H1 (cell line): ENCODE results near the gene HINT1. TPM values are rescaled to one million over a fixed set of nuclear protein-coding genes. Genes with fewer than 3 reads are reported as not detected.

Experiments used
- CTCF ChIA-PET: fragments of 300-600 bp; sonication (Branson Sonifier 250); formaldehyde crosslinking; loops from one replicate; lab custom pipeline; 2021; ENCODE audit not compliant: partially characterized antibody; lab: Charles Lee
- POLR2A ChIA-PET: fragments of 300-600 bp; sonication (Branson Sonifier 250); formaldehyde crosslinking; loops from one replicate; lab custom pipeline; 2021; ENCODE audit warnings: inconsistent platforms; ENCODE audit not compliant: partially characterized antibody; lab: Charles Lee
- DNase-seq, 2 experiments: peaks; one replicate each; pipeline versions ENCODE4 v3.0.0 to v3.0.0-alpha.2; 2010 to 2022; ENCODE audit warnings: low spot score in 2 of 2, low read depth in 1 of 2, mixed read lengths in 1 of 2
- FAIRE-seq: peaks from 2 replicates; lab custom pipeline; 2011; peaks lifted over from hg19 to GRCh38; lab: Jason Lieb, UNC
- H2AFZ ChIP-seq: 2 replicates; pipeline ENCODE4 v1.8.1; 2012; ENCODE audit warnings: low read length, inconsistent platforms
- H2AK5ac ChIP-seq: 2 replicates; pipeline ENCODE4 v1.6.1; 2013; ENCODE audit warnings: low read depth, low read length
- H2BK120ac ChIP-seq: replicated peaks from 2 replicates; pipeline ENCODE3; 2013; ENCODE audit warnings: low read depth, low read length, inconsistent platforms
- H2BK12ac ChIP-seq: 2 replicates; pipeline ENCODE4 v1.6.1; 2013; ENCODE audit warnings: low read depth, low read length
- H2BK15ac ChIP-seq: 2 replicates; pipeline ENCODE4 v1.6.1; 2013; ENCODE audit warnings: low read length
- H2BK20ac ChIP-seq: 2 replicates; pipeline ENCODE4 v1.6.1; 2013; ENCODE audit warnings: low read length
- H2BK5ac ChIP-seq: 2 replicates; pipeline ENCODE4 v1.6.1; 2013; ENCODE audit warnings: low read depth, low read length
- H3K14ac ChIP-seq: 2 replicates; pipeline ENCODE4 v1.6.1; 2013; ENCODE audit warnings: inconsistent platforms; ENCODE audit not compliant: insufficient read length
- H3K18ac ChIP-seq: 2 replicates; pipeline ENCODE4 v1.6.1; 2013; ENCODE audit warnings: low read length; ENCODE audit errors: extremely low read depth
- H3K23ac ChIP-seq: 2 replicates; pipeline ENCODE4 v1.6.1; 2013; ENCODE audit warnings: inconsistent platforms; ENCODE audit not compliant: insufficient read length
- H3K23me2 ChIP-seq: 2 replicates; pipeline ENCODE4 v1.6.1; 2013; ENCODE audit warnings: low read depth, low read length
- H3K27ac ChIP-seq: 2 replicates; pipeline ENCODE4 v1.6.1; 2011; ENCODE audit warnings: low read depth, low read length, inconsistent platforms
- H3K27me3 ChIP-seq, 4 experiments: replicated peaks in 1 of 4; 1 replicate in 1 of 4; 2 replicates in 3 of 4; pipeline versions ENCODE4 v1.6.1 to v1.8.1; 2011 to 2013; ENCODE audit warnings: low read length in 3 of 4, mild to moderate bottlenecking in 3 of 4, inconsistent platforms in 2 of 4, mixed read lengths in 2 of 4, moderate library complexity in 1 of 4; ENCODE audit not compliant: control insufficient read depth in 3 of 4, insufficient read depth in 3 of 4; ENCODE audit errors: extremely low read depth in 1 of 4
- H3K36me3 ChIP-seq, 4 experiments: 2 replicates each; pipeline versions ENCODE4 v1.6.1 to v1.8.1; 2011 to 2013; ENCODE audit warnings: mild to moderate bottlenecking in 4 of 4, low read length in 3 of 4, moderate library complexity in 2 of 4, control low read depth in 1 of 4, inconsistent platforms in 1 of 4; ENCODE audit not compliant: insufficient read depth in 4 of 4, control insufficient read depth in 2 of 4
- H3K4ac ChIP-seq: replicated peaks from 2 replicates; pipeline ENCODE3; 2013; ENCODE audit warnings: low read length, low read depth, mixed read lengths, inconsistent platforms; ENCODE audit not compliant: insufficient read length
- H3K4me1 ChIP-seq, 4 experiments: replicated peaks in 1 of 4; 1 replicate in 1 of 4; 2 replicates in 3 of 4; pipeline versions ENCODE4 v1.6.1 to v1.8.1; 2011 to 2013; ENCODE audit warnings: low read length in 3 of 4, inconsistent platforms in 2 of 4, mixed read lengths in 1 of 4; ENCODE audit not compliant: insufficient read depth in 4 of 4, control insufficient read depth in 3 of 4
- H3K4me2 ChIP-seq, 2 experiments: 2 replicates each; pipeline versions ENCODE4 v1.6.1 to v1.8.1; 2011 to 2013; ENCODE audit warnings: low read depth in 2 of 2, low read length in 2 of 2, control low read depth in 1 of 2, inconsistent platforms in 1 of 2, mild to moderate bottlenecking in 1 of 2; ENCODE audit not compliant: insufficient read depth in 1 of 2
- H3K4me3 ChIP-seq, 4 experiments: fragments of 200-600, 300-600 bp in 1 of 4; sonication (generic), shearing (Covaris generic), sonication (Bioruptor Twin) in 1 of 4; 2 replicates each; pipeline versions ENCODE4 v1.5.1 to v1.8.1; 2011 to 2016; ENCODE audit warnings: low read length in 4 of 4, low read depth in 3 of 4, control low read depth in 2 of 4, inconsistent platforms in 2 of 4, mild to moderate bottlenecking in 2 of 4, mixed read lengths in 1 of 4, moderate library complexity in 1 of 4; ENCODE audit not compliant: insufficient read depth in 2 of 4; ENCODE audit errors: extremely low read depth in 1 of 4
- H3K56ac ChIP-seq: replicated peaks from 2 replicates; pipeline ENCODE3; 2013; ENCODE audit warnings: low read depth, mild to moderate bottlenecking, mixed read lengths, low read length, inconsistent platforms; ENCODE audit not compliant: insufficient read length
- H3K79me1 ChIP-seq: 2 replicates; pipeline ENCODE4 v1.6.1; 2013; ENCODE audit warnings: low read depth, low read length, control low read depth
- H3K79me2 ChIP-seq, 2 experiments: 2 replicates each; pipeline versions ENCODE4 v1.6.1 to v1.8.1; 2012 to 2013; ENCODE audit warnings: low read length in 2 of 2, mild to moderate bottlenecking in 2 of 2, inconsistent platforms in 1 of 2; ENCODE audit not compliant: insufficient read depth in 2 of 2, control insufficient read depth in 1 of 2
- H3K9ac ChIP-seq, 4 experiments: replicated peaks in 1 of 4; 1 replicate in 1 of 4; 2 replicates in 3 of 4; pipeline versions ENCODE4 v1.6.1 to v1.8.1; 2011 to 2013; ENCODE audit warnings: low read depth in 3 of 4, low read length in 3 of 4, control low read depth in 2 of 4, mild to moderate bottlenecking in 2 of 4, moderate library complexity in 2 of 4, inconsistent platforms in 1 of 4; ENCODE audit errors: extremely low read depth in 1 of 4
- H3K9me3 ChIP-seq, 2 experiments: 2 replicates each; pipeline versions ENCODE4 v1.6.1 to v1.8.1; 2012 to 2013; ENCODE audit warnings: mild to moderate bottlenecking in 2 of 2, moderate library complexity in 2 of 2, control low read depth in 1 of 2, inconsistent platforms in 1 of 2, low read depth in 1 of 2, low read length in 1 of 2, mixed read lengths in 1 of 2; ENCODE audit not compliant: insufficient read depth in 2 of 2
- H4K20me1 ChIP-seq, 2 experiments: replicated peaks in 1 of 2; 2 replicates each; pipeline versions ENCODE3 to v1.8.1; 2011 to 2013; ENCODE audit warnings: inconsistent platforms in 2 of 2, low read length in 2 of 2, mild to moderate bottlenecking in 1 of 2; ENCODE audit not compliant: insufficient read depth in 2 of 2, control insufficient read depth in 1 of 2
- H4K5ac ChIP-seq: 2 replicates; pipeline ENCODE4 v1.6.1; 2013; ENCODE audit warnings: low read length, low read depth, mixed read lengths, inconsistent platforms; ENCODE audit not compliant: insufficient read length
- H4K8ac ChIP-seq: 2 replicates; pipeline ENCODE4 v1.8.0; 2013; ENCODE audit warnings: mild to moderate bottlenecking, moderate library complexity, low read length, inconsistent platforms; ENCODE audit not compliant: insufficient read depth; ENCODE audit errors: extremely low read depth
- H4K91ac ChIP-seq: replicated peaks from 2 replicates; pipeline ENCODE3; 2013; ENCODE audit warnings: low read length, mixed read lengths, inconsistent platforms; ENCODE audit not compliant: insufficient read length
- GTF2F1 ChIP-seq: IDR thresholded peaks from 2 replicates; pipeline ENCODE4 v1.6.1; 2012; ENCODE audit warnings: low read depth, low read length, improper control_type of control experiment, borderline replicate concordance
- JUN ChIP-seq: IDR thresholded peaks from 2 replicates; pipeline ENCODE4 v1.6.1; 2011; ENCODE audit warnings: low read depth, mild to moderate bottlenecking, improper control_type of control experiment, low read length
- NANOG ChIP-seq: IDR thresholded peaks from 2 replicates; pipeline ENCODE4 v1.6.1; 2011; ENCODE audit warnings: low read length, low read depth, mild to moderate bottlenecking, inconsistent platforms; ENCODE audit not compliant: insufficient read depth, poor library complexity, severe bottlenecking
- YY1 ChIP-seq: IDR thresholded peaks from 2 replicates; pipeline ENCODE4 v1.6.1; 2011; ENCODE audit warnings: low read depth, mild to moderate bottlenecking, low read length
- WGBS, 2 experiments: shearing (Covaris generic) in 1 of 2; methylation state at CpG; one replicate each; pipeline versions ENCODE4 v1.1.6 to v1.1.7; 2013 to 2015; ENCODE audit warnings: low lambda C conversion rate in 2 of 2, mixed read lengths in 2 of 2, inconsistent platforms in 1 of 2, low coverage in 1 of 2, missing lambda C conversion rate in 1 of 2; ENCODE audit not compliant: insufficient replicate concordance in 2 of 2, insufficient coverage in 1 of 2, insufficient read length in 1 of 2; ENCODE audit errors: extremely low coverage in 1 of 2, missing lambda C conversion rate in 1 of 2; 5-methylcytosine and 5-hydroxymethylcytosine counted together
- polyA plus RNA-seq, 7 experiments: library from polyadenylated mRNA; depleted of rRNA in 3 of 7; stranded (reverse) in 5 of 7; unstranded in 2 of 7; fragments of >200 nt in 5 of 7; fragments of 200-250 nt in 2 of 7; gene quantifications; 1 replicate in 5 of 7; 2 replicates in 1 of 7; 4 replicates in 1 of 7; pipeline versions ENCODE4 v1.2.1 to v1.2.3, GENCODE V29; 2011 to 2013; ENCODE audit warnings: missing spikeins in 2 of 7, mixed read lengths in 2 of 7
- total RNA-seq: library from RNA; stranded (reverse); fragmentation: NEBNext Ultra II Directional; extraction: Animal tissue kit (Norgen Biotek cat#: 25700); gene quantifications from 2 replicates; pipeline ENCODE4 v1.2.1, GENCODE V29; 2021
- TF ChIP-seq, protein P1 (sequence below), 3 experiments: IDR thresholded peaks; 1 replicate in 2 of 3; 2 replicates in 1 of 3; pipeline versions ENCODE4 v1.5.1 to v1.6.1; 2011; ENCODE audit warnings: low read length in 3 of 3, mild to moderate bottlenecking in 3 of 3, inconsistent platforms in 2 of 3, low read depth in 1 of 3, moderate library complexity in 1 of 3; ENCODE audit not compliant: insufficient read depth in 1 of 3; ENCODE audit errors: control extremely low read depth in 1 of 3

HINT1 gene
- total and polyA plus RNA-seq, 2 of the 8 experiments (the other 6 are each of a cell fraction or from before 2014, with no cell fraction given), result 230 to 479 TPM

DNA sequence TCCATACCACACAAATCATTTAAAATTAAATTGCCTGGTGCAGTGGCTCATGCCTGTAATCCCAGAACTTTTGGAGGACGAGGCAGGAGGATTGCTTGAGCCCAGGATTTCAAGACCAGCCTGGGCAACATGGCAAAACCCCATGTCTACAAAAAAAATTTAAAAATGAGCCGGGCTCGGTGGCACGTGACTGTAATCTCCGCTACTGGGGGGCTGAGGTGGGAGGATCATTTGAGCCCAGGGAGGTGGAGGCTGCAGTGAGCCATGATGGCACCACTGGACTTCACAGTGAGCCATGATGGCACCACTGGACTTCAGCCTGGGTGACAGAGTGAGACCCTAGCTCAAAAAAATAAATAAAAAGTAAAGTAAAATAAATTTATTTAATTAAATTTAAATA lies 46.6 kb upstream of the HINT1 start:
- CTCF ChIA-PET, result no interaction called here
- H2AK5ac ChIP-seq, result no peak overlapping the region
- H2BK12ac ChIP-seq, result no peak overlapping the region
- H4K8ac ChIP-seq, result no peak overlapping the region
- no peaks in the 10 kb centered on the region for H3K9me3 ChIP-seq
- no peaks in the 10 kb centered on the region for H3K79me2 ChIP-seq
- no peak overlapping the region for H2AFZ ChIP-seq
- H3K23ac ChIP-seq, result no peak overlapping the region
- H3K27ac ChIP-seq, result no peak overlapping the region
- H4K20me1 ChIP-seq, result no peaks in the 10 kb centered on the region
- H3K4me2 ChIP-seq, result no peak overlapping the region
- H3K18ac ChIP-seq, result no peak overlapping the region
- H2BK20ac ChIP-seq, result no peak overlapping the region
- H3K79me1 ChIP-seq, result no peaks in the 10 kb centered on the region
- H3K56ac ChIP-seq, result no peak overlapping the region
- no peak overlapping the region for H2BK5ac ChIP-seq
- POLR2A ChIA-PET, result interaction anchor here (0.7 kb wide), 1 partner anchor 66 kb away, joined by 3 read pairs; no protein-coding TSS in a partner anchor
- peaks cover 0 to 11% (median 3%) of the 10 kb centered on the region in 4 experiments; a peak in 2 of 7 replicates for H3K4me1 ChIP-seq
- no peak overlapping the region for H4K91ac ChIP-seq
- no peak overlapping the region for H2BK120ac ChIP-seq
- no peak overlapping the region for H4K5ac ChIP-seq
- 96% methylated on average over 5 of the region's 5 CpGs; no CpG with 5 or more reads in 1 of the 2 experiments for WGBS, 2 experiments
- H3K9ac ChIP-seq, result no peak overlapping the region
- no peaks in the 10 kb centered on the region for H3K23me2 ChIP-seq
- DNase-seq, result no peak
- H3K14ac ChIP-seq, result no peak overlapping the region
- H2BK15ac ChIP-seq, result no peak overlapping the region
- H3K27me3 ChIP-seq, result no peaks in the 10 kb centered on the region
- FAIRE-seq, result no peak
- H3K4ac ChIP-seq, result no peak overlapping the region
- H3K36me3 ChIP-seq, result no peaks in the 10 kb centered on the region
- H3K4me3 ChIP-seq, result no peak overlapping the region
- TF ChIP-seq NANOG, result no peak
- TF ChIP-seq, protein P1, sequence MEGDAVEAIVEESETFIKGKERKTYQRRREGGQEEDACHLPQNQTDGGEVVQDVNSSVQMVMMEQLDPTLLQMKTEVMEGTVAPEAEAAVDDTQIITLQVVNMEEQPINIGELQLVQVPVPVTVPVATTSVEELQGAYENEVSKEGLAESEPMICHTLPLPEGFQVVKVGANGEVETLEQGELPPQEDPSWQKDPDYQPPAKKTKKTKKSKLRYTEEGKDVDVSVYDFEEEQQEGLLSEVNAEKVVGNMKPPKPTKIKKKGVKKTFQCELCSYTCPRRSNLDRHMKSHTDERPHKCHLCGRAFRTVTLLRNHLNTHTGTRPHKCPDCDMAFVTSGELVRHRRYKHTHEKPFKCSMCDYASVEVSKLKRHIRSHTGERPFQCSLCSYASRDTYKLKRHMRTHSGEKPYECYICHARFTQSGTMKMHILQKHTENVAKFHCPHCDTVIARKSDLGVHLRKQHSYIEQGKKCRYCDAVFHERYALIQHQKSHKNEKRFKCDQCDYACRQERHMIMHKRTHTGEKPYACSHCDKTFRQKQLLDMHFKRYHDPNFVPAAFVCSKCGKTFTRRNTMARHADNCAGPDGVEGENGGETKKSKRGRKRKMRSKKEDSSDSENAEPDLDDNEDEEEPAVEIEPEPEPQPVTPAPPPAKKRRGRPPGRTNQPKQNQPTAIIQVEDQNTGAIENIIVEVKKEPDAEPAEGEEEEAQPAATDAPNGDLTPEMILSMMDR (IDR thresholded peaks at IDR 0.05; ENCODE audit: control extremely low read depth in 1 of 3, insufficient read depth in 1 of 3, low read depth in 1 of 3, low read length in 3 of 3), result no peak
- no peak for TF ChIP-seq JUN
- no peak for TF ChIP-seq GTF2F1
- TF ChIP-seq YY1, result no peak
